B cell (primary cell): Measurements from ENCODE around the gene MAPT. TPM values are rescaled to one million over a fixed set of nuclear protein-coding genes. Genes with fewer than 3 reads are reported as not detected.

Source experiments
- ATAC-seq: fragments of 200-7000 bp; cut with Tn5 transposase; one replicate; pipeline ENCODE4 v1.10.0; 2021; ENCODE audit warnings: low read depth, mild to moderate bottlenecking, moderate number of reproducible peaks, moderate library complexity
- CTCF ChIA-PET: fragments of 350-600 bp; sonication (Branson Sonifier 250); formaldehyde crosslinking; loops from one replicate; lab custom pipeline; 2021; ENCODE audit warnings: antibody characterized with exemption, inconsistent platforms; lab: Charles Lee
- POLR2A ChIA-PET: fragments of 350-600 bp; sonication (Branson Sonifier 250); formaldehyde crosslinking; loops from one replicate; lab custom pipeline; 2021; ENCODE audit warnings: antibody characterized with exemption; lab: Charles Lee
- DNase-seq: peaks from one replicate; pipeline ENCODE4 v3.0.0; 2013
- H2AFZ ChIP-seq: 2 replicates; pipeline ENCODE4 v1.6.1; 2012; ENCODE audit warnings: mild to moderate bottlenecking, low read depth, low read length; ENCODE audit not compliant: insufficient read depth, poor library complexity, severe bottlenecking
- H3K27ac ChIP-seq, 2 donors: 1 replicate in 1 of 2; 2 replicates in 1 of 2; pipeline ENCODE4 v1.5.1; 2012 to 2013; ENCODE audit warnings: low read length in 2 of 2, mild to moderate bottlenecking in 2 of 2, moderate library complexity in 1 of 2
- H3K27me3 ChIP-seq, 4 experiments: fragments of 200-600 bp in 1 of 4; sonication (generic) in 1 of 4; replicated peaks in 1 of 4; 1 replicate in 2 of 4; 2 replicates in 2 of 4; pipeline versions ENCODE4 v1.6.1 to v1.7.0; 2013 to 2016; ENCODE audit warnings: low read length in 3 of 4, mild to moderate bottlenecking in 2 of 4, mixed read lengths in 1 of 4, moderate library complexity in 1 of 4; ENCODE audit not compliant: insufficient read depth in 4 of 4, control insufficient read depth in 3 of 4; ENCODE audit errors: control extremely low read depth in 1 of 4
- H3K36me3 ChIP-seq, 2 experiments: replicated peaks in 1 of 2; 1 replicate in 1 of 2; 2 replicates in 1 of 2; pipeline versions ENCODE4 v1.6.1 to v1.7.1; 2013; ENCODE audit warnings: low read length in 1 of 2; ENCODE audit not compliant: insufficient read depth in 2 of 2, control insufficient read depth in 1 of 2; ENCODE audit errors: control extremely low read depth in 1 of 2, extremely low read depth in 1 of 2
- H3K4me1 ChIP-seq, 2 donors: fragments of 200-600 bp in 1 of 2; sonication (generic) in 1 of 2; 1 replicate in 1 of 2; 2 replicates in 1 of 2; pipeline versions ENCODE4 v1.5.1 to v1.6.1; 2013 to 2017; ENCODE audit warnings: low read length in 2 of 2; ENCODE audit not compliant: control insufficient read depth in 2 of 2, insufficient read depth in 2 of 2
- H3K4me2 ChIP-seq: replicated peaks from 2 replicates; pipeline ENCODE3; 2012; ENCODE audit warnings: mild to moderate bottlenecking, low read depth, low read length; ENCODE audit not compliant: poor library complexity, severe bottlenecking
- H3K4me3 ChIP-seq, 5 experiments: fragments of 200-600 bp in 1 of 5; sonication (generic) in 1 of 5; 1 replicate in 3 of 5; 2 replicates in 2 of 5; pipeline versions ENCODE4 v1.5.1 to v1.7.0; 2011 to 2016; ENCODE audit warnings: low read length in 4 of 5, mild to moderate bottlenecking in 4 of 5, low read depth in 2 of 5, control low read depth in 1 of 5, moderate library complexity in 1 of 5; ENCODE audit not compliant: insufficient read depth in 1 of 5; ENCODE audit errors: control extremely low read depth in 1 of 5, extremely low read depth in 1 of 5
- H3K79me2 ChIP-seq: fragments of 200-600 bp; sonication (generic); one replicate; pipeline ENCODE4 v1.6.0; 2016; ENCODE audit warnings: low read length; ENCODE audit not compliant: control insufficient read depth, insufficient read depth
- H3K9ac ChIP-seq: fragments of 200-600 bp; sonication (generic); 2 replicates; pipeline ENCODE4 v1.6.1; 2017; ENCODE audit warnings: mild to moderate bottlenecking, low read length, moderate library complexity
- H3K9me3 ChIP-seq, 3 donors: one replicate each; pipeline versions ENCODE4 v1.6.1 to v1.7.1; 2013; ENCODE audit warnings: low read length in 2 of 3; ENCODE audit not compliant: control insufficient read depth in 2 of 3, insufficient read depth in 1 of 3; ENCODE audit errors: control extremely low read depth in 1 of 3
- H4K20me1 ChIP-seq: 2 replicates; pipeline ENCODE4 v1.6.0; 2012; ENCODE audit warnings: mild to moderate bottlenecking, low read length; ENCODE audit not compliant: insufficient read depth, control insufficient read depth, poor library complexity, severe bottlenecking
- H3K27ac Mint-ChIP-seq: one replicate; pipeline ENCODE4 v1.8.0; 2021; ENCODE audit warnings: mixed read lengths
- H3K27me3 Mint-ChIP-seq: one replicate; pipeline ENCODE4 v1.8.0; 2021; ENCODE audit warnings: mixed read lengths
- H3K4me1 Mint-ChIP-seq: one replicate; pipeline ENCODE4 v1.8.0; 2021; ENCODE audit warnings: mixed read lengths
- H3K4me3 Mint-ChIP-seq: one replicate; pipeline ENCODE4 v1.8.0; 2021; ENCODE audit warnings: mixed read lengths
- H3K9me3 Mint-ChIP-seq: one replicate; pipeline ENCODE4 v1.8.0; 2022; ENCODE audit warnings: mixed read lengths; ENCODE audit not compliant: insufficient read depth
- EZH2 ChIP-seq: IDR thresholded peaks from 2 replicates; pipeline ENCODE4 v1.6.1; 2012; ENCODE audit warnings: borderline replicate concordance, low read depth, mild to moderate bottlenecking, moderate library complexity, low read length; ENCODE audit not compliant: insufficient read depth, poor library complexity, severe bottlenecking
- WGBS: methylation state at CpG from one replicate; pipeline ENCODE4 v1.1.5; 2013; ENCODE audit warnings: missing lambda C conversion rate; ENCODE audit not compliant: insufficient coverage; 5-methylcytosine and 5-hydroxymethylcytosine counted together
- intact Hi-C: fragments of 100-400 bp; cut with micrococcal nuclease; formaldehyde crosslinking; loops from one replicate; pipeline ENCODE4 v1.10.0; 2022
- polyA plus RNA-seq: library from polyadenylated mRNA; depleted of rRNA; stranded (reverse); fragments of >200 nt; gene quantifications from 2 replicates; pipeline ENCODE4 v1.2.3, GENCODE V29; 2012
- total RNA-seq, 2 donors: library from RNA; stranded (reverse); fragments of 120-200 nt in 1 of 2; gene quantifications; 1 replicate in 1 of 2; 2 replicates in 1 of 2; pipeline versions ENCODE4 v1.2.3 to v1.2.4, GENCODE V29; 2013 to 2022
- TF ChIP-seq, protein P1 (sequence below): fragments of 200-600 bp; IDR thresholded peaks from one replicate; pipeline ENCODE4 v1.8.0; 2022; ENCODE audit warnings: antibody characterized with exemption, mild to moderate bottlenecking

Gene MAPT
- total and polyA plus RNA-seq, 2 donors (not counting 1 experiment from before 2014, with no cell fraction given) = 0.13 to 0.20 TPM

DNA sequence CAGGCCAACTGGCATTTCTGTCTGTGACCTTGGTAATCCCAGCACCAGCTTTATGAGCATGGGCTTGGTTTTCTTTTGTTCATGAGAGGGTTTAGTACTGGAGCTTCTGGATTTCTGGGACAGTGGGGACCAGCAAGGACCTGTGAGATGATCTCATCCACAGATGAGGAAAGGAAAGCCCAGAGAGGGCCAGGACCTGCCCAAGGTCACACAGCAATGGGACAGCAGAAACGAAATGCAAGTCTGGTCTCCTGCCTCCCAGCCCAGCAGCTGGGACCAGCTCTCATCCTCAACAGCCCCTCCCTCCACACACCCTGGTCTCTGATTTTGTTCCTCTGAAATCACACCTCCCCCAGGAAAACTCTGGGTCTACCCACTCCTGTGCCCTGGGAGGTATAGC is 42.5 kb upstream of the MAPT start:
- ChIA-PET POLR2A (no interaction called here), CTCF (interaction anchor here (0.8 to 3.0 kb wide), 11 partner anchors 10 to 216 kb away, joined by 3 to 18 read pairs (median 5); no protein-coding TSS in a partner anchor)
- no peak overlapping the region for H3K9ac ChIP-seq
- Mint-ChIP-seq H3K4me1 (no peaks in the 10 kb centered on the region), H3K27ac (no peak overlapping the region), H3K4me3 (no peak overlapping the region), H3K9me3 (no peaks in the 10 kb centered on the region), H3K27me3 (peaks cover 29% of the 10 kb centered on the region)
- H3K36me3 ChIP-seq = no peaks in the 10 kb centered on the region
- peaks cover 0 to 2% of the 10 kb centered on the region in 2 donors for H3K4me1 ChIP-seq
- DNase-seq = no peak
- intact Hi-C loops = loop anchor here (1.0 kb wide), 1 partner anchor 212 kb away; no protein-coding TSS in a partner anchor
- TF ChIP-seq, protein P1, sequence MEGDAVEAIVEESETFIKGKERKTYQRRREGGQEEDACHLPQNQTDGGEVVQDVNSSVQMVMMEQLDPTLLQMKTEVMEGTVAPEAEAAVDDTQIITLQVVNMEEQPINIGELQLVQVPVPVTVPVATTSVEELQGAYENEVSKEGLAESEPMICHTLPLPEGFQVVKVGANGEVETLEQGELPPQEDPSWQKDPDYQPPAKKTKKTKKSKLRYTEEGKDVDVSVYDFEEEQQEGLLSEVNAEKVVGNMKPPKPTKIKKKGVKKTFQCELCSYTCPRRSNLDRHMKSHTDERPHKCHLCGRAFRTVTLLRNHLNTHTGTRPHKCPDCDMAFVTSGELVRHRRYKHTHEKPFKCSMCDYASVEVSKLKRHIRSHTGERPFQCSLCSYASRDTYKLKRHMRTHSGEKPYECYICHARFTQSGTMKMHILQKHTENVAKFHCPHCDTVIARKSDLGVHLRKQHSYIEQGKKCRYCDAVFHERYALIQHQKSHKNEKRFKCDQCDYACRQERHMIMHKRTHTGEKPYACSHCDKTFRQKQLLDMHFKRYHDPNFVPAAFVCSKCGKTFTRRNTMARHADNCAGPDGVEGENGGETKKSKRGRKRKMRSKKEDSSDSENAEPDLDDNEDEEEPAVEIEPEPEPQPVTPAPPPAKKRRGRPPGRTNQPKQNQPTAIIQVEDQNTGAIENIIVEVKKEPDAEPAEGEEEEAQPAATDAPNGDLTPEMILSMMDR = no peak
- no peak for TF ChIP-seq EZH2
- no peaks in the 10 kb centered on the region for H3K79me2 ChIP-seq
- no peak for ATAC-seq
- WGBS = 75% methylated on average over 1 of the region's 1 CpG
- no peak overlapping the region for H3K4me2 ChIP-seq
- no peak overlapping the region for H3K27ac ChIP-seq
- no peak overlapping the region for H3K4me3 ChIP-seq
- H2AFZ ChIP-seq = no peak overlapping the region
- no peaks in the 10 kb centered on the region for H4K20me1 ChIP-seq
- H3K9me3 ChIP-seq = peaks cover 0 to 10% (median 0%) of the 10 kb centered on the region in 3 donors
- peaks cover 0 to 21% (median 3%) of the 10 kb centered on the region in 4 experiments for H3K27me3 ChIP-seq

DNA sequence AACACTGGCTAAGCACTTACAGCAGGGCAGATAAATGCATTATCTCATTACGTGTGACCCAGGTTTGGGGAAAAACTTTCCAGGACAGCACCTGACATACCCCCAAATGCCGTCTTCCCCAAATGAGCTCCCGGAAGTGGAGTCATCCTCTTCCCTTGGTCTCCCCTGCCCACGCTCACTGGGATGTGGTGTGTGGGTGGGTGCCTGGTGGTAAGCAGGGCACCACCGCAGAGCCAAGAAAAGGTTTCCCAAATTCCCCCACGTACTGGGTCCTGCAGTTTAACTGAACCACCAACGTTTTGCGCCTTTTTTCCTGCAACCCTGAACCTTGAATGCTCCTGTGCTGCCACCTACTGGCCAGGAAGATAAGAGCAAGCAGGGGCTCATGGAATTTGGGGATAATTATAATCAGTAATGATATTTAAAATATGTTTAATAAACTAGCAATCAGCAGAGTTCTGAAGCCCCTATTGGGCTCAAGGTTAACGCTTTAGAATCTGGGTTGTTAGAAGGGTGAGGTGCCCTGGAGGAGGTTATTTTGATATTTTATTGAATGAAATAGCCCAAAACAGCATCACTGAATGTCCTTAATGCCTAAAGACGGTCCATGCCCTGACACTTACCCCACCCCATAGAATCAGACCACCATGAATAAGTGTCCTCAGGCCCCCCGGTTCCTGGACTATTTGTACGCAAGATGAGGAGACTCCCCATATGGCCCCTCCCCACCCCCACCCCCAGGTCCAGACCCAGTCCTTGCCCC is 41.6 kb upstream of the MAPT start:
- H3K79me2 ChIP-seq = no peaks in the 10 kb centered on the region
- no peak overlapping the region for H3K27ac ChIP-seq
- H3K9me3 Mint-ChIP-seq = no peaks in the 10 kb centered on the region
- H2AFZ ChIP-seq = no peak overlapping the region
- no peak for TF ChIP-seq EZH2
- TF ChIP-seq, protein P1 = peak; percentile 90
- no peaks in the 10 kb centered on the region for H3K36me3 ChIP-seq
- POLR2A ChIA-PET = no interaction called here
- H3K4me2 ChIP-seq = no peak overlapping the region
- H3K9ac ChIP-seq = no peak overlapping the region
- no peaks in the 10 kb centered on the region for H4K20me1 ChIP-seq
- no peak overlapping the region for H3K4me3 ChIP-seq
- no peak overlapping the region for H3K27ac Mint-ChIP-seq
- peaks cover 0 to 21% (median 3%) of the 10 kb centered on the region in 4 experiments for H3K27me3 ChIP-seq
- H3K4me1 ChIP-seq = peaks cover 0 to 2% of the 10 kb centered on the region in 2 donors
- 43% methylated on average over 3 of the region's 12 CpGs for WGBS
- DNase-seq = peak; percentile 65
- no peak for ATAC-seq
- H3K9me3 ChIP-seq = peaks cover 0 to 10% (median 0%) of the 10 kb centered on the region in 3 donors
- intact Hi-C loops = loop anchor here (1.0 kb wide), 1 partner anchor 212 kb away; no protein-coding TSS in a partner anchor
- H3K4me3 Mint-ChIP-seq = no peak overlapping the region
- CTCF ChIA-PET = interaction anchor here (0.8 to 3.0 kb wide), 11 partner anchors 10 to 217 kb away, joined by 3 to 18 read pairs (median 5); no protein-coding TSS in a partner anchor
- H3K4me1 Mint-ChIP-seq = no peaks in the 10 kb centered on the region
- peaks cover 32% of the 10 kb centered on the region for H3K27me3 Mint-ChIP-seq
